ENCODE results near the gene CENPP.

Gene CENPP

DNA sequence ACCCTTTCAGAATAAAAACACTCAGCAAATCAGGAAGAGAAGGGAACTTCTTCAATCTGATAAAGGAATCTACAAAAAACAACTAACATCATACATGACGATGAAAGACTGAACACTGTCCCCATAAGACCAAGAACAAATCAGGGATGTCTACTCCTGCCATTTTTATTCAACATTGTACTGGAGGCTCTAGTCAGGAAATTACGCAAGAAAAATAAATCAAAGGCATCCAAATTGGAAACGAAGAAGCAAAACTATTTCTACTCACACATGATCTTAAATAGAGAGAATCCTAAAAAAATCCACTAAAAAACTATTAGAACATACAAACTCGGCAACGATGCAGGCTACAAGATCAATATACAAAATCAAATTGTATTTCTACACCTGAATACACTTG is 301.9 kb downstream of the CENPP start:
- ChIA-PET POLR2A (no interaction called here), CTCF (no interaction called here)
- 79% methylated on average over 5 of the region's 5 CpGs for WGBS (ENCODE audit: insufficient coverage)
- Histone ChIP-seq H3K9me3 (ENCODE audit: control extremely low read depth in 1 of 5, control insufficient read depth in 4 of 5, insufficient read depth in 2 of 5, low read depth in 1 of 5, low read length in 4 of 5) (peaks cover 0 to 7% (median 2%) of the 10 kb centered on the region in 5 experiments), H3K27ac (ENCODE audit: insufficient read depth in 1 of 2, low read depth in 1 of 2, low read length in 2 of 2, poor library complexity in 1 of 2, severe bottlenecking in 2 of 2) (no peak overlapping the region), H3K4me1 (ENCODE audit: control extremely low read depth in 1 of 4, control insufficient read depth in 4 of 4, insufficient read depth in 4 of 4, low read length in 3 of 4) (no peaks in the 10 kb centered on the region), H3K27me3 (replicated peaks in 2 of 5; ENCODE audit: control insufficient read depth in 4 of 5, insufficient read depth in 5 of 5, low read length in 4 of 5) (no peaks in the 10 kb centered on the region), H3K36me3 (ENCODE audit: control insufficient read depth in 4 of 4, insufficient read depth in 4 of 4, low read length in 3 of 4) (peaks cover 12 to 41% (median 26%) of the 10 kb centered on the region in 4 experiments), H3K4me3 (ENCODE audit: control insufficient read depth in 1 of 7, extremely low read depth in 1 of 7, insufficient read depth in 4 of 7, low read depth in 2 of 7, low read length in 6 of 7) (no peak overlapping the region)
- DNase-seq, result no peak

DNA sequence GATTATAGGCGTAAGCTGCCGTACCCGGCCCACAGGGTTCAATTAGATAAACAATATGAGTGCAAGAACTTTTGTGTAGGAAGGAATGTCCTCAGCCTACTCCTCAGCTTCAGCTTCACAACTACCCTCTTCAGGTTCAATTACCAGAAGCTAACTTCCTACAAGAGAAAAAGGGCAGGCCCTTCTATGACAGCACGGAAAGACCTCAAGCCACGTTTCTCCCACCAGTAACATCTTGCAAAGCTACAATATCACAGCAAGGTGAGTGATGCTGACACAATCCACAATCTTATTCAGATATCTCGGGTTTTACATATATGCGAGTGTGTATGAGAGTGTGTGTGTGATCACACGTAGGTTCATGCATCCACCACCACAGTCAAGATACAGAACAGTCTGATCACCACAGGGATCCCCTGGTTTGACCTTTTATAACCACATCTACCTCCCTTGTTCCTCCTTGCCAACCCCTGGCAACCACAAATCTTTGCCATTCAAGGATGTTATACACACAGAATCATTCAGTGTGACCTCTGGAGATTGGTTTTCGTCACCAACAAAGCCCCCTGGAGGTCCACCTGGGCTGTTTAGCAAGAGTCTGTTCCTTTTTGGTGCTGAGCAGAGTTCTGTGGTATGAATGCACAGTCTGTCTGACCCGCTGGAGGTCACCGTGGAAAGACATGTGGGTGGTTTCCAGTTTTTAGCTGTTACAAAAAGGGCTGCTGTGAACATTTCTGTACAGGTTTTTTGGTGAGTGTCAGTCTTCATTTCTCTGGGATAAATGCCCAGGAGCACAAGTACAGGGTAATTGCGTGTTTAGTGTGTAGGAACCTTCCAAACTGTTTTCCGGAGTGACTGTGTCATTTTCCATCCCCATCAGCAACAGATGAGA is 305.9 kb downstream of the CENPP start:
- Histone ChIP-seq H3K36me3 (ENCODE audit: control insufficient read depth in 4 of 4, insufficient read depth in 4 of 4, low read length in 3 of 4) (peaks cover 18 to 54% (median 40%) of the 10 kb centered on the region in 4 experiments), H3K27me3 (replicated peaks in 2 of 5; ENCODE audit: control insufficient read depth in 4 of 5, insufficient read depth in 5 of 5, low read length in 4 of 5) (no peaks in the 10 kb centered on the region), H3K4me1 (ENCODE audit: control extremely low read depth in 1 of 4, control insufficient read depth in 4 of 4, insufficient read depth in 4 of 4, low read length in 3 of 4) (no peaks in the 10 kb centered on the region), H3K9me3 (ENCODE audit: control extremely low read depth in 1 of 5, control insufficient read depth in 4 of 5, insufficient read depth in 2 of 5, low read depth in 1 of 5, low read length in 4 of 5) (peaks cover 0 to 7% (median 2%) of the 10 kb centered on the region in 5 experiments), H3K4me3 (ENCODE audit: control insufficient read depth in 1 of 7, extremely low read depth in 1 of 7, insufficient read depth in 4 of 7, low read depth in 2 of 7, low read length in 6 of 7) (no peak overlapping the region), H3K27ac (ENCODE audit: insufficient read depth in 1 of 2, low read depth in 1 of 2, low read length in 2 of 2, poor library complexity in 1 of 2, severe bottlenecking in 2 of 2) (no peak overlapping the region)
- POLR2A ChIA-PET, result no interaction called here
- no peak for DNase-seq
- WGBS (ENCODE audit: insufficient coverage), result 91% methylated on average over 7 of the region's 13 CpGs
- CTCF ChIA-PET, result interaction anchor here (0.9 kb wide), 2 partner anchors 492 to 494 kb away, joined by 3 read pairs; no protein-coding TSS in a partner anchor

DNA sequence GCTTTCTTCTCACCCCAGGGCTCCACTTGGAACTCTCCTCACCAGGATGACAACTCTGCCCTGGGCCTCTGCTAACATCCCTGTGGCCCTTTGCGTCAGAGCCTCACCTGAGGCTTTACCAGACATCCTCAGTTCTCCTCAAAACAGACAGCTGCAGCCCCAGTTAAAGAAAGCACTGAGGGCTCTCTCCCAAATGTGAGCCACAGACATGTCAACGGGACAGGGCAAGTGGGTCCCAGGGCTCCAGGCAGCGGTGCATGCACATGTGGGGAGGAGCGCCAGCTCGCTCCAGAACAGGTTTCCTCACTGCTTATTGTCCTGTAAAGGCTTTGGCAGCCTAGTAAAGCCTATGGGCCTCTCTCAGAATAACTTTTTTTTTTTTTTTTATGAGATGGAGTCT is 306.9 kb downstream of the CENPP start:
- POLR2A ChIA-PET, result interaction anchor here (0.6 kb wide), 1 partner anchor 303 kb away, joined by 6 read pairs; no protein-coding TSS in a partner anchor
- H3K4me1 ChIP-seq (ENCODE audit: control extremely low read depth in 1 of 4, control insufficient read depth in 4 of 4, insufficient read depth in 4 of 4, low read length in 3 of 4), result no peaks in the 10 kb centered on the region
- H3K27ac ChIP-seq (ENCODE audit: insufficient read depth in 1 of 2, low read depth in 1 of 2, low read length in 2 of 2, poor library complexity in 1 of 2, severe bottlenecking in 2 of 2), result no peak overlapping the region
- CTCF ChIA-PET, result interaction anchor here (0.9 to 1.7 kb wide), 4 partner anchors 81 to 495 kb away, joined by 3 to 5 read pairs (median 3); no protein-coding TSS in a partner anchor
- 100% methylated on average over 5 of the region's 5 CpGs for WGBS (ENCODE audit: insufficient coverage)
- no peaks in the 10 kb centered on the region for H3K27me3 ChIP-seq (replicated peaks in 2 of 5; ENCODE audit: control insufficient read depth in 4 of 5, insufficient read depth in 5 of 5, low read length in 4 of 5)
- H3K4me3 ChIP-seq (ENCODE audit: control insufficient read depth in 1 of 7, extremely low read depth in 1 of 7, insufficient read depth in 4 of 7, low read depth in 2 of 7, low read length in 6 of 7), result no peak overlapping the region
- H3K9me3 ChIP-seq (ENCODE audit: control extremely low read depth in 1 of 5, control insufficient read depth in 4 of 5, insufficient read depth in 2 of 5, low read depth in 1 of 5, low read length in 4 of 5), result peaks cover 0 to 7% (median 2%) of the 10 kb centered on the region in 5 experiments
- peaks cover 15 to 62% (median 48%) of the 10 kb centered on the region in 4 experiments for H3K36me3 ChIP-seq (ENCODE audit: control insufficient read depth in 4 of 4, insufficient read depth in 4 of 4, low read length in 3 of 4)
- DNase-seq, result no peak

DNA sequence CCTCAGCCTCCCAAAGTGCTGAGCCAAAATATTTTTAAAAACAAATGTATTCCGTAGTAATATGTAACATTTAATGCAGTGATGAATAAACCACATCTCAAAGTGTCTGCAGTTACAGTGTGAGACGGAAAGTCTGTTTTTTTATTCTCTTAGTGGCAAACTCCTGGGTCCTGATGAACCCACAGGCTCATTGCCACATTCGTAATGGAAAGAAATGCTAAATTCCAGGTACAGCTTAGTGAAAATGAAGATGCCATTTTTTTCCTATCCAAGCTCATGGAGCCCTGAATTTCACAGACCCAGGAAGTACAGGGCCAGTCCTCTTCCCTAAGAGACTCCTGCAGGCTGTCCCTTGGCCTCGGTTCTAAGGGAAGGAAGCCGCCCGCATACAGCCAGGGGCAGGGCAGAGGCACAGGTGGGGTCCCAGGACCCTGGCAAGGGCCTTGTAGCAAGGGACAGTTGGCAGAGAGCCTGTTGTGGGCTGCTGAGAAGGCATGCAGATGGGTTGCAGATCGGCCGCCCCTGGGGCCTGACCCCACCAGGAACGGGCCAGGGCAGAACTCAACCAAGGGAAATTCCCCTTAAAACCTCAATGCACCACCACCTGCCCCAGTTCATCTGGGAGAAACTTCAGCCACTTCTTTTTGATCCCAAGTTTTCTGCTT is 308.0 kb downstream of the CENPP start:
- H3K4me3 ChIP-seq (ENCODE audit: control insufficient read depth in 1 of 7, extremely low read depth in 1 of 7, insufficient read depth in 4 of 7, low read depth in 2 of 7, low read length in 6 of 7), result no peak overlapping the region
- 81% methylated on average over 5 of the region's 9 CpGs for WGBS (ENCODE audit: insufficient coverage)
- ChIA-PET POLR2A (no interaction called here), CTCF (interaction anchor here (0.6 to 2.2 kb wide), 18 partner anchors 11 to 497 kb away, joined by 3 to 9 read pairs (median 3); no protein-coding TSS in a partner anchor)
- no peaks in the 10 kb centered on the region for H3K27me3 ChIP-seq (replicated peaks in 2 of 5; ENCODE audit: control insufficient read depth in 4 of 5, insufficient read depth in 5 of 5, low read length in 4 of 5)
- DNase-seq, result no peak
- H3K27ac ChIP-seq (ENCODE audit: insufficient read depth in 1 of 2, low read depth in 1 of 2, low read length in 2 of 2, poor library complexity in 1 of 2, severe bottlenecking in 2 of 2), result no peak overlapping the region
- peaks cover 0 to 3% (median 2%) of the 10 kb centered on the region in 5 experiments for H3K9me3 ChIP-seq (ENCODE audit: control extremely low read depth in 1 of 5, control insufficient read depth in 4 of 5, insufficient read depth in 2 of 5, low read depth in 1 of 5, low read length in 4 of 5)
- peaks cover 17 to 71% (median 53%) of the 10 kb centered on the region in 4 experiments for H3K36me3 ChIP-seq (ENCODE audit: control insufficient read depth in 4 of 4, insufficient read depth in 4 of 4, low read length in 3 of 4)
- H3K4me1 ChIP-seq (ENCODE audit: control extremely low read depth in 1 of 4, control insufficient read depth in 4 of 4, insufficient read depth in 4 of 4, low read length in 3 of 4), result no peaks in the 10 kb centered on the region

DNA sequence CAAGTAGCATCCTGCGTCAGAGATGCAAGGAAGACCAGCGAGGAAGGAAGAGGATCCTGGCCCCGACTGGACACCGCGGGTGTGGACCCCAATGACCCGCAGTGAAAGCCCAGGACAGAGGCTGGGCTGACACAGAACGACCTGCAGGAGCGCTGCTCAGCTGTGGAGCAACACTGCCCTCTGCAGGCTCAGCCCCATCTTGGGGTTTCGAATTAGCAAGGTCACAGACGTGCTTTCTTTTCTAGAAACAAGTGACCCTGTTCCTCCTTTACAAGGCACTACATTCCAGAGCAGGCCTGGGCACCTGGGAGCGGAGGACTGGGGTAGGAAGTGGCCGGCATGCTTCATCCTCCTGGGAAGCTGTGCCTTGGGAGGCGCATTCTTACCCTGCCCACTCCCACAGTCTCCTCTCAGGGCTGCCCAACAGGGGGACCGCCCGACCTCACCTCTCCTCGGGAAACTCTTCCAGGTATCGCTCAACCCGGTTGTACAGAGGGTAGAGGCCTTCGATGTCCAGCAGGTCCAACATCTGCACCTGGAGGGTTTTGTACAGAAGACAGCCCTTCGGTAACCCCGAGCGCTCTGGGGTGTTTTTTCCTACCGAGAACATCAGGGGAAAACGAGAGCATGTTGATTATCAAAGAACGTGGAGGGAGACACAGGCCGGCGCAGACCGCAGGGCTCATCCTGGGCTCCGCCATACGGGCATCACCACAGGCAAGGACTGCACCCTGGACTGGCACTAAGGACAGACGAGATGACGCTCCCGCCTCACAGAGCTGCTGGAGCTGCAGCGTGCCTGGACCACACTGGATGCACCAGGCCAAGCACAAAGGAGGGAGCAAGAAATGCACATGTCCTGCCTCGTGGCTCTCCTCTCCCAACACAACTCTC is 309.2 kb downstream of the CENPP start:
- ChIA-PET CTCF (interaction anchor here (0.8 to 2.2 kb wide), 15 partner anchors 14 to 498 kb away, joined by 3 to 9 read pairs (median 3); partner anchors contain the start of gene CENPP), POLR2A (no interaction called here)
- no peaks in the 10 kb centered on the region for H3K4me1 ChIP-seq (ENCODE audit: control extremely low read depth in 1 of 4, control insufficient read depth in 4 of 4, insufficient read depth in 4 of 4, low read length in 3 of 4)
- no peak overlapping the region for H3K27ac ChIP-seq (ENCODE audit: insufficient read depth in 1 of 2, low read depth in 1 of 2, low read length in 2 of 2, poor library complexity in 1 of 2, severe bottlenecking in 2 of 2)
- peaks cover 13 to 73% (median 52%) of the 10 kb centered on the region in 4 experiments for H3K36me3 ChIP-seq (ENCODE audit: control insufficient read depth in 4 of 4, insufficient read depth in 4 of 4, low read length in 3 of 4)
- no peaks in the 10 kb centered on the region for H3K27me3 ChIP-seq (replicated peaks in 2 of 5; ENCODE audit: control insufficient read depth in 4 of 5, insufficient read depth in 5 of 5, low read length in 4 of 5)
- no peak overlapping the region for H3K4me3 ChIP-seq (ENCODE audit: control insufficient read depth in 1 of 7, extremely low read depth in 1 of 7, insufficient read depth in 4 of 7, low read depth in 2 of 7, low read length in 6 of 7)
- peaks cover 0 to 2% (median 1%) of the 10 kb centered on the region in 5 experiments for H3K9me3 ChIP-seq (ENCODE audit: control extremely low read depth in 1 of 5, control insufficient read depth in 4 of 5, insufficient read depth in 2 of 5, low read depth in 1 of 5, low read length in 4 of 5)
- WGBS (ENCODE audit: insufficient coverage), result 72% methylated on average over 23 of the region's 35 CpGs
- peak; percentile 70 to 85 (median 80) for DNase-seq

DNA sequence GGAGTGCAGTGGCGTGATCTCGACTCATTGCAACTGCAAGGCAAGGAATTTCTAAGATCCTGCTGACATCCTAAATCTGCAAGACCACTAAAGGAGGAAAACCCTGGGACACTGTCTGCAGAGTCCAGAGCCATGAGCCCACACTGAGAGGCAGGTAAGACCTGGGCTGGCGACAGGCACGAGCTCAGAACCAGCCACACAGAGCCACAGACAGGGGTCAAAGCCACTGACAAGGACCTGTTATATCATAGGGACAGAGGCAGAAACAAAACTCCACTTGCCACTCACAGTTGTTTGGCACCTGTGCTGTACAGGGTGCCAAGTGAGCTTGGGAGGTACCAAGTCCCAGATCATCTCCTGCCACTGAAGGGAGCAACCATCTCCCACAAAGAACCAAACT is 310.0 kb downstream of the CENPP start:
- DNase-seq, result no peak
- no peaks in the 10 kb centered on the region for H3K9me3 ChIP-seq (ENCODE audit: control extremely low read depth in 1 of 5, control insufficient read depth in 4 of 5, insufficient read depth in 2 of 5, low read depth in 1 of 5, low read length in 4 of 5)
- ChIA-PET CTCF (interaction anchor here (1.4 to 1.6 kb wide), 3 partner anchors 137 to 341 kb away, joined by 3 to 4 read pairs (median 3); partner anchors contain the start of gene CENPP), POLR2A (no interaction called here)
- no peak overlapping the region for H3K27ac ChIP-seq (ENCODE audit: insufficient read depth in 1 of 2, low read depth in 1 of 2, low read length in 2 of 2, poor library complexity in 1 of 2, severe bottlenecking in 2 of 2)
- whole genome bisulfite sequencing (ENCODE audit: insufficient coverage), result 100% methylated on average over 4 of the region's 4 CpGs
- peaks cover 13 to 77% (median 55%) of the 10 kb centered on the region in 4 experiments for H3K36me3 ChIP-seq (ENCODE audit: control insufficient read depth in 4 of 4, insufficient read depth in 4 of 4, low read length in 3 of 4)
- H3K4me3 ChIP-seq (ENCODE audit: control insufficient read depth in 1 of 7, extremely low read depth in 1 of 7, insufficient read depth in 4 of 7, low read depth in 2 of 7, low read length in 6 of 7), result no peak overlapping the region
- H3K4me1 ChIP-seq (ENCODE audit: control extremely low read depth in 1 of 4, control insufficient read depth in 4 of 4, insufficient read depth in 4 of 4, low read length in 3 of 4), result no peaks in the 10 kb centered on the region
- no peaks in the 10 kb centered on the region for H3K27me3 ChIP-seq (replicated peaks in 2 of 5; ENCODE audit: control insufficient read depth in 4 of 5, insufficient read depth in 5 of 5, low read length in 4 of 5)

All from common myeloid progenitor, CD34-positive (primary cell).